Brain microvascular endothelial cell (primary cell): ENCODE results near the gene KIAA1549.

Experiments used
- DNase-seq: peaks from one replicate; pipeline ENCODE4 v3.0.0-alpha.2; 2020
- H3K27ac ChIP-seq: fragments of 250-450 bp; sonication (Bioruptor Pico); 2 replicates; pipeline ENCODE4 v1.5.1; 2020; ENCODE audit warnings: mild to moderate bottlenecking, moderate library complexity
- H3K27me3 ChIP-seq: fragments of 250-450 bp; sonication (Bioruptor Pico); replicated peaks from 2 replicates; pipeline ENCODE4 v1.5.1; 2020; ENCODE audit warnings: mild to moderate bottlenecking
- H3K36me3 ChIP-seq: fragments of 250-450 bp; sonication (Bioruptor Pico); replicated peaks from 2 replicates; pipeline ENCODE4 v1.5.1; 2020; ENCODE audit warnings: mild to moderate bottlenecking
- H3K4me3 ChIP-seq: 2 replicates; pipeline ENCODE4 v1.5.1; 2011; ENCODE audit warnings: low read depth, mild to moderate bottlenecking, control low read depth, low read length, moderate library complexity
- CTCF ChIP-seq: IDR thresholded peaks from 2 replicates; pipeline ENCODE4 v1.5.1; 2011; ENCODE audit warnings: low read depth, mild to moderate bottlenecking, moderate library complexity, low read length, control low read depth, inconsistent platforms; ENCODE audit errors: missing control alignments
- in situ Hi-C: cut with HindIII; loops from 2 replicates; pipeline ENCODE4 v1.10.0; 2017; ENCODE audit warnings: low sequenced_read_pairs, low pct_ligation_motif_present

KIAA1549 gene

GRCh38 chr7:138837627-138838026 is 143.6 kb downstream of the KIAA1549 start:
- Histone ChIP-seq H3K27me3 (no peaks in the 10 kb centered on the region), H3K4me3 (no peak overlapping the region), H3K27ac (no peak overlapping the region), H3K36me3 (no peaks in the 10 kb centered on the region)
- DNase-seq: no peak
- TF ChIP-seq CTCF: no peak
- in situ Hi-C loops: no loop called here

- no peak overlapping the region for H3K4me3 ChIP-seq
- no peaks in the 10 kb centered on the region for H3K27me3 ChIP-seq
- in situ Hi-C loops: no loop called here
Observed at GRCh38 chr7:138835087-138835486, 146.1 kb downstream of the KIAA1549 start.

GRCh38 chr7:138834583-138834982 is 146.6 kb downstream of the KIAA1549 start:
- Histone ChIP-seq H3K4me3 (no peak overlapping the region), H3K36me3 (no peaks in the 10 kb centered on the region), H3K27me3 (no peaks in the 10 kb centered on the region), H3K27ac (no peak overlapping the region)
- in situ Hi-C loops: no loop called here
- no peak for DNase-seq
- TF ChIP-seq CTCF: no peak

More at GRCh38 chr7:138835087-138835486, 146.1 kb downstream of the KIAA1549 start:
- Histone ChIP-seq H3K27ac (no peak overlapping the region), H3K36me3 (no peaks in the 10 kb centered on the region)
- TF ChIP-seq CTCF: no peak
- no peak for DNase-seq

- in situ Hi-C loops: no loop called here
- no peaks in the 10 kb centered on the region for H3K27me3 ChIP-seq
- no peak for DNase-seq
- no peak overlapping the region for H3K27ac ChIP-seq
- TF ChIP-seq CTCF: no peak
- no peaks in the 10 kb centered on the region for H3K36me3 ChIP-seq
- no peak overlapping the region for H3K4me3 ChIP-seq
Observed at GRCh38 chr7:138833596-138833995, 147.6 kb downstream of the KIAA1549 start.

GRCh38 chr7:138832966-138833365 is 148.2 kb downstream of the KIAA1549 start:
- in situ Hi-C loops: no loop called here
- Histone ChIP-seq H3K36me3 (no peaks in the 10 kb centered on the region), H3K27me3 (no peaks in the 10 kb centered on the region), H3K4me3 (no peak overlapping the region), H3K27ac (no peak overlapping the region)
- no peak for DNase-seq
- no peak for TF ChIP-seq CTCF

GRCh38 chr7:138829335-138829734 is 151.9 kb downstream of the KIAA1549 start:
- H3K36me3 ChIP-seq: no peaks in the 10 kb centered on the region
- no peak for DNase-seq
- H3K27ac ChIP-seq: no peak overlapping the region
- no peaks in the 10 kb centered on the region for H3K27me3 ChIP-seq
- in situ Hi-C loops: no loop called here
- TF ChIP-seq CTCF: no peak
- H3K4me3 ChIP-seq: no peak overlapping the region
